ENCODE measurements around the gene KCNIP1.

The KCNIP1 gene

DNA sequence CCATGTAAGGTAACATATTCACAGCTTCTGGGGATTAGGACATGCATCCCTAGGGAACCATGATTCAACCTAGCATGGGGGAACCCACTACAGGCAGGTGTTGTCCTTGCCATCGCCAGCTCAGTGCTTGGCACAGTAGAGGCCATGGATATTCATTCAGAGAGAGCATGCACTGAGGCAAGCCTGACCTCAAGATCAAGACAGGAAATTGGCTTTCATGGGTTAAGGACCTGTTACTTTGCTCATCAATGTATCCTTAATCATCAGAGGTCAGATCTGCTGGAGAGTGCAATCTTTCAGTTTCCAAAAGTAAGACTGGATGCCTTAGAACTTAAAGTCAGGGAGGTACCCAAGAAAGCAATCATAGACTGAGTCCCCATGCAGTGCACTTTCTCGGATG is 84.0 kb downstream of the KCNIP1 start:
- Histone ChIP-seq H3K27ac (replicated peaks) (no peak overlapping the region), H3K4me3 (replicated peaks; ENCODE audit: insufficient read depth, low read length) (no peak overlapping the region), H3K27me3 (ENCODE audit: insufficient read depth, poor library complexity, severe bottlenecking) (no peaks in the 10 kb centered on the region)
- DNase-seq (ENCODE audit: low read depth in 1 of 2, low spot score in 1 of 2): no peak
- TF ChIP-seq GABPA (IDR thresholded peaks at IDR 0.05; ENCODE audit: low read depth) (no peak), CTCF (IDR thresholded peaks at IDR 0.05; ENCODE audit: insufficient read depth, low read length) (no peak), POLR2AphosphoS5 (IDR thresholded peaks at IDR 0.05; ENCODE audit: low read depth) (no peak), SPI1 (IDR thresholded peaks at IDR 0.05; ENCODE audit: borderline replicate concordance, low read depth) (no peak)
- TF ChIP-seq, protein P1, sequence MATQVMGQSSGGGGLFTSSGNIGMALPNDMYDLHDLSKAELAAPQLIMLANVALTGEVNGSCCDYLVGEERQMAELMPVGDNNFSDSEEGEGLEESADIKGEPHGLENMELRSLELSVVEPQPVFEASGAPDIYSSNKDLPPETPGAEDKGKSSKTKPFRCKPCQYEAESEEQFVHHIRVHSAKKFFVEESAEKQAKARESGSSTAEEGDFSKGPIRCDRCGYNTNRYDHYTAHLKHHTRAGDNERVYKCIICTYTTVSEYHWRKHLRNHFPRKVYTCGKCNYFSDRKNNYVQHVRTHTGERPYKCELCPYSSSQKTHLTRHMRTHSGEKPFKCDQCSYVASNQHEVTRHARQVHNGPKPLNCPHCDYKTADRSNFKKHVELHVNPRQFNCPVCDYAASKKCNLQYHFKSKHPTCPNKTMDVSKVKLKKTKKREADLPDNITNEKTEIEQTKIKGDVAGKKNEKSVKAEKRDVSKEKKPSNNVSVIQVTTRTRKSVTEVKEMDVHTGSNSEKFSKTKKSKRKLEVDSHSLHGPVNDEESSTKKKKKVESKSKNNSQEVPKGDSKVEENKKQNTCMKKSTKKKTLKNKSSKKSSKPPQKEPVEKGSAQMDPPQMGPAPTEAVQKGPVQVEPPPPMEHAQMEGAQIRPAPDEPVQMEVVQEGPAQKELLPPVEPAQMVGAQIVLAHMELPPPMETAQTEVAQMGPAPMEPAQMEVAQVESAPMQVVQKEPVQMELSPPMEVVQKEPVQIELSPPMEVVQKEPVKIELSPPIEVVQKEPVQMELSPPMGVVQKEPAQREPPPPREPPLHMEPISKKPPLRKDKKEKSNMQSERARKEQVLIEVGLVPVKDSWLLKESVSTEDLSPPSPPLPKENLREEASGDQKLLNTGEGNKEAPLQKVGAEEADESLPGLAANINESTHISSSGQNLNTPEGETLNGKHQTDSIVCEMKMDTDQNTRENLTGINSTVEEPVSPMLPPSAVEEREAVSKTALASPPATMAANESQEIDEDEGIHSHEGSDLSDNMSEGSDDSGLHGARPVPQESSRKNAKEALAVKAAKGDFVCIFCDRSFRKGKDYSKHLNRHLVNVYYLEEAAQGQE (IDR thresholded peaks at IDR 0.05; ENCODE audit: insufficient replicate concordance, low read depth): no peak

DNA sequence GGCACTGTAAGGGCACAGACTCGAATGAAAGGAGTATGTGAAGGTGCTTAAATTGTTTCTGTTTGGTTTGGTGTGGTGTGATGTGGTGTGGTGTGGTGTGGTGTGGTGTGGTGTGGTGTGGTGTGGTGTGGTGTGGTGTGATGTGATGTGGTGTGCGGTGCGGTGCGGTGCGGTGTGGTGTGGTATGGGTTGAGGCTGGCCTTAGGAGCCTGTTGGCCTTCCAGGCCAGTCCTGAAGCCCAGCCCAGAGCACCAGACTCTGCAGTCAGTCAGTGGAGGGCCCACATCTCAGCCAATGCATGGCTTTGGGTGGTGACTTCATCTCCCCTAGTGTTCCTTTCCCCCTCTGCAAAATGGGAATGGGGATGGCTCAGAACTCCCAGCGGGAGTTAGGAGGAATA is 85.8 kb downstream of the KCNIP1 start:
- TF ChIP-seq POLR2AphosphoS5 (IDR thresholded peaks at IDR 0.05; ENCODE audit: low read depth) (no peak), SPI1 (IDR thresholded peaks at IDR 0.05; ENCODE audit: borderline replicate concordance, low read depth) (no peak), CTCF (IDR thresholded peaks at IDR 0.05; ENCODE audit: insufficient read depth, low read length) (no peak), GABPA (IDR thresholded peaks at IDR 0.05; ENCODE audit: low read depth) (no peak)
- TF ChIP-seq, protein P1 (IDR thresholded peaks at IDR 0.05; ENCODE audit: insufficient replicate concordance, low read depth): no peak
- DNase-seq (ENCODE audit: low read depth in 1 of 2, low spot score in 1 of 2): no peak
- H3K4me3 ChIP-seq (replicated peaks; ENCODE audit: insufficient read depth, low read length): no peak overlapping the region
- H3K27ac ChIP-seq (replicated peaks): no peak overlapping the region
- no peaks in the 10 kb centered on the region for H3K27me3 ChIP-seq (ENCODE audit: insufficient read depth, poor library complexity, severe bottlenecking)

- no peaks in the 10 kb centered on the region for H3K27me3 ChIP-seq (ENCODE audit: insufficient read depth, poor library complexity, severe bottlenecking)
- H3K4me3 ChIP-seq (replicated peaks; ENCODE audit: insufficient read depth, low read length): no peak overlapping the region
- no peak for DNase-seq (ENCODE audit: low read depth in 1 of 2, low spot score in 1 of 2)
- TF ChIP-seq CTCF (IDR thresholded peaks at IDR 0.05; ENCODE audit: insufficient read depth, low read length): no peak
- TF ChIP-seq, protein P1 (IDR thresholded peaks at IDR 0.05; ENCODE audit: insufficient replicate concordance, low read depth): no peak
- H3K27ac ChIP-seq (replicated peaks): no peak overlapping the region
Observed at GRCh38 chr5:170590566-170590965, 86.7 kb downstream of the KCNIP1 start.

Measured in HL-60 (cell line).